ENCODE results near the gene TMEM81.

TMEM81 gene

DNA sequence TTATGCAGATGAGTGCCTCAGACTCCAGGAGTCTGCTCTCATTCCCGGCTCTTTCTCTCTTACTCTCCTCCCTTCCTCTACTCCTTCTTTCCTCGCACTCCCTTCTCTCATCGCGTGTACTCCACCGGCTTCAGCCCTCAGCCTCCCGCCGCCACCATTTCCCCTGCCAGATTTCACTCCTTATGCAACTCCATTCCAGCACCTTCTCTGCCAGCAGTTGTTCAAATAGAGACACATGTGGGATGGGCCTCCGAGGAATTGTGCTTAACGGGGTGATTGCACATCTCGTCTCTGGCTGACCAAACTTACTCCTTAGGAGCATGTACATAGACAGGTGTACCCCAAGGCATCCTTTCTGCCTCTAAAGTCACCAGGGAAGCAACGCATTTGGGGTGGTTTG, 39.1 kb downstream of the TMEM81 start:
- Mint-ChIP-seq H3K9me3 (no peaks in the 10 kb centered on the region), H3K36me3 (no peaks in the 10 kb centered on the region), H3K27me3 (peaks cover 31% of the 10 kb centered on the region), H3K27ac (no peak overlapping the region), H3K4me1 (no peaks in the 10 kb centered on the region), H3K4me3 (no peak overlapping the region)
- ATAC-seq (ENCODE audit: low read depth) (no peak), DNase-seq (ENCODE audit: low spot score in 2 of 2) (no peak)

- no peak for DNase-seq (ENCODE audit: low spot score in 2 of 2)
Measured at GRCh38 chr1:205044741-205045140, 39.5 kb downstream of the TMEM81 start.

DNA sequence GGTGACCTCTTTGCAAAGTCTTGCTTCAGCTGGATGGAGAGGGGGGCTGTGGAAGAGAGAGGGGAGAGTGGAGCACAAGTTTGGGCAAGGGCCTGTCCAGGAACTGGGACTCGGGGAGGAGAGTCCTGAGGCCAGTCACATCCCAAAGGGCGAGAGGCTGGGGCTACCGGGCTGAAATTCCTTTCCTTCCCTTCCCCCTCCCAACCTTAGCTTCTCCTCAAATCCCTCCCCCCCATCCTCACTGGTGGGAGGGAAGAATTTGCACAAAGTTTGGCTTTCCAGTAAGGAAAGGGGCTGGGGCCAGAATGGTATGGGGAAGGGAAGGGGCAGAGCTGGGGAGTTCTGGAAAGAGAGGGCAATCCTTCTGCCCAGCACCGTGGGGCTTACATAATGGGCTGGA, 40.4 kb downstream of the TMEM81 start:
- H3K27me3 Mint-ChIP-seq, result peaks cover 31% of the 10 kb centered on the region
- ATAC-seq (ENCODE audit: low read depth), result no peak
- H3K27ac Mint-ChIP-seq, result no peak overlapping the region

More at GRCh38 chr1:205044741-205045140, 39.5 kb downstream of the TMEM81 start:
- H3K27ac Mint-ChIP-seq, result no peak overlapping the region
- ATAC-seq (ENCODE audit: low read depth), result no peak
- H3K36me3 Mint-ChIP-seq, result no peaks in the 10 kb centered on the region
- H3K4me3 Mint-ChIP-seq, result no peak overlapping the region
- H3K9me3 Mint-ChIP-seq, result no peaks in the 10 kb centered on the region
- H3K4me1 Mint-ChIP-seq, result no peaks in the 10 kb centered on the region
- H3K27me3 Mint-ChIP-seq, result peaks cover 31% of the 10 kb centered on the region

DNA sequence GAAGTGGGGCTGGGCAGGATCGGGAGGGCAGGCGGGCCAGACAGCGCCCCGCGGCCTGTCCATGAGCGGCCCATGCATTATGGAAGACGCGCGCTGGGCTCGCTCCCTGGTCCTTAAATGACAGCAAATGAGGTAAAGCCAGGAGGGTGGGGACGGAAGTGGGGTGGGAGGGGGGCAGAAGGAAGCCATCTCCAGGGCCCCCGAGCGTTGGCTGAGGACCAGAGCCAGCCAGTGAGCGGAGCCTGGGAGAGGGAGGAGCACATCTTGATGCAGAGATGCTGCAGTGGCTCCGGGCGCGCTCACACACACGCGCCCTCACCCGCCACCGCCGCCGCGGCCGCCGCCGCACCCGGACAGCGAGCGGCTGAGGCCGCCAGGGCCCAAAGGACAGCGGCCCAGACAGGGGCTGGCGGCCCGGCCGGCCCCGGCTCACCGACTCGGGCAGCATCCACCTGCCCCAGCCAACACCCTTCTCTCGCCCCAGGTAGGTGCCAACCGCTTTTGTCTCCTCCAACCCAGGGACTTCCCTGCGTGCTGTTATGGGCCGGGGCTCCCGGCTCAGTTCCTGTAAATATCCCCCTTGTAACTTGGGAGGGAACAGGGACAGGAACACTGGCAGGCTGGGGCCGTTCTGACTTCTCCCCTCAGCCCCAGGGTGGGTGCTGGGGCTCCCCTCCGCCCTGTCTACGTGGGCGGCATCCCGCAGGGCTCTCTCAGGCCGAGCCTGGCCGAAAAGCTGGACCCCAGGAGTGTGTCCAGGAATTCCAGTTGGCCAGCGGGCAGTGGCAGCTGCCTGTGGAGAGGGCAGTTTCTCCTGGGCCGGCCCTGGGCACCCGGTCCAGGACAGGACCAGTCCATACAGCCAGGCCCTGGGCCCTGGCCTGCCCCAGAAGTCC, 41.1 kb downstream of the TMEM81 start, which contains the start of gene CNTN2:
CNTN2 (plus strand) TSS at position 302 of the 896 bp plus-strand sequence. CDS start 9,974 bp downstream, outside the sequence.
- H3K27ac Mint-ChIP-seq, result no peak within 1 kb of the TSS
- ATAC-seq (ENCODE audit: low read depth) (no peak), DNase-seq (ENCODE audit: low spot score in 2 of 2) (no peak)
- H3K9me3 Mint-ChIP-seq, result no peaks in the 10 kb centered on the region
- H3K4me1 Mint-ChIP-seq, result no peaks in the 10 kb centered on the region
- H3K4me3 Mint-ChIP-seq, result no peak within 1 kb of the TSS
- H3K27me3 Mint-ChIP-seq, result peaks cover 30% of the 10 kb centered on the region
- H3K36me3 Mint-ChIP-seq, result no peaks in the 10 kb centered on the region

More for the DNA sequence above, 40.4 kb downstream of the TMEM81 start:
- Mint-ChIP-seq H3K4me3 (no peak overlapping the region), H3K4me1 (no peaks in the 10 kb centered on the region), H3K9me3 (no peaks in the 10 kb centered on the region), H3K36me3 (no peaks in the 10 kb centered on the region)
- DNase-seq (ENCODE audit: low spot score in 2 of 2), result no peak

DNA sequence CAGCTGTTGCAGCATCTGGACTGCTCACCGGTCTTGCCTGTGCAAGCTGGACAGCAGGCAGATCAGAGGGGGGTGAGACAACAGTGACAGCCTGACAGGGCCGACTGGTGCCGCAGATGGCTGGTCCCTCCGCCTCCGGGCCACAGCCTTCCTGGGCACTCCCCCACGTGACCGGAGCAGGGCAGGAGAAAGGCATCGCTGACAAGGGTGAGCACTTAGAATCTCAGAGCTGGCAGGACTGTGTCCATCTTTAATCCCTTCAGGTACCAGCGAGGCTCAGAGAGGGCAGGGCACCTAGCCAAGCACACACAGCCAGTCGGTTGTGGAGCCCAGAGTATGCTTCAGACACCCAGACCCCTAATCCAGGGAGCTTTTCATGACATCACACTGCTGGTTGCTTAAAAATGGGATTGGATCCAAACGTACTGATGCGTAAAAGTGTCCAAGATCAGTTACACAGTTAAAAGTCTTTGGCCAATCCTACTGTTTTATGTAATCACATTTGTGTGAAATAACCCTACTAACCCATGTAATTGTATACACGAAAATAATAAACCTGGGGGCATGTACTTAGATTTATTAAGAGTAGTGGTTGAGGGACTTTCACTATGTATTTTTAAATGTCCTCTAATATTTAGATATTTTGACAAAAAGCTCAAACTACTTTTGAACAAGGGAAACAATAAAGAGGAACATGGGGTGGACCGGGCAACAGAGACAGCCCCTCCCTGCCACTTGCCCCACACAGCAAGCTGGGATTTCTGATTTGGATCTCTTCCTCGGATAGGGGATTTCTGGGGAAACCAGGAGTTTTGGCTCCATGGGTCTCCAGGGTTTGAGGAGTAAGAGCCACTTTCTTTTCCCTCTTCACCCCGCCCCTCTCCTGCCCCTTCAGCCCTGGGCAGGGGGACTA, 42.0 kb downstream of the TMEM81 start:
- H3K4me3 Mint-ChIP-seq, result no peak overlapping the region
- no peaks in the 10 kb centered on the region for H3K36me3 Mint-ChIP-seq

GRCh38 chr1:205041001-205041715, 43.1 kb downstream of the TMEM81 start:
- DNase-seq (ENCODE audit: low spot score in 2 of 2), result no peak
- Mint-ChIP-seq H3K4me3 (no peak overlapping the region), H3K27ac (no peak overlapping the region), H3K9me3 (peaks cover 2% of the 10 kb centered on the region), H3K36me3 (no peaks in the 10 kb centered on the region), H3K4me1 (no peaks in the 10 kb centered on the region), H3K27me3 (peaks cover 35% of the 10 kb centered on the region)
- no peak for ATAC-seq (ENCODE audit: low read depth)

More for the DNA sequence above, 42.0 kb downstream of the TMEM81 start:
- no peak for ATAC-seq (ENCODE audit: low read depth)
- no peak overlapping the region for H3K27ac Mint-ChIP-seq
- no peaks in the 10 kb centered on the region for H3K9me3 Mint-ChIP-seq
- peaks cover 31% of the 10 kb centered on the region for H3K27me3 Mint-ChIP-seq
- DNase-seq (ENCODE audit: low spot score in 2 of 2), result no peak
- H3K4me1 Mint-ChIP-seq, result no peaks in the 10 kb centered on the region

DNA sequence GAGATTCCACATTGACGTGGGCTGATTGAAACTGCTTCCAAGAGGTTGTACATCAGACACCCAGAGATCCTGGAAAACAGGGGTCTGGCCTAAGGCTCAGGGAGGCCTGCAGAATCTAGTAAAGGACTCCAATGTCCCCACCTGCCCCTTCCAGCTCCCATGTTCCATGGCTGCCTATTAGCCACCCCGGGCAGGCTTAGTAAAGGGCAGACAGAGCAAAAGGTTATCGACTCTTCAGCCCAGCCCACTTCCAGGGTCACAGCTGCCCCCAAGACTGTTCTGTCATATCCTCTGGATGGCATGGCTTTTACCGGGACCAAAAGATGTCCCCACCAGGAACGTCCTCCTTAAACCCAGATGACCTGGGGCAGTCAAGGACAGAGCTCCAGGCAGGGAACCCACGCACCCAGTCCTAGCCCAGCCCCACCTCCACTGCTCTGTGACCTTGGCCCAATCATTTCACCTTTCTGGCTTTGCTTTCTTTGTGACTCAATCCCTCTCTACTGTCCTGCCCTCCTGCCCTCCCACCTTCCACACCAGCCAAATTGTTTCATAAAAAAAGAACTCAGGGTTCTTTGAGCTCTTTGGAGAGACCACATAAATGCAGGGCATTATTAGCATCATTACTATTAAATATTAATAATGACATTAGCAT, 46.0 kb downstream of the TMEM81 start:
- ATAC-seq (ENCODE audit: low read depth) (no peak), DNase-seq (ENCODE audit: low spot score in 2 of 2) (no peak)
- H3K4me1 Mint-ChIP-seq, result no peaks in the 10 kb centered on the region
- H3K27me3 Mint-ChIP-seq, result peaks cover 22% of the 10 kb centered on the region
- peaks cover 3% of the 10 kb centered on the region for H3K9me3 Mint-ChIP-seq
- H3K36me3 Mint-ChIP-seq, result peaks cover 2% of the 10 kb centered on the region
- H3K27ac Mint-ChIP-seq, result no peak overlapping the region
- no peak overlapping the region for H3K4me3 Mint-ChIP-seq

- H3K9me3 Mint-ChIP-seq, result peaks cover 3% of the 10 kb centered on the region
- ATAC-seq (ENCODE audit: low read depth) (no peak), DNase-seq (ENCODE audit: low spot score in 2 of 2) (no peak)
- no peak overlapping the region for H3K4me3 Mint-ChIP-seq
- peaks cover 22% of the 10 kb centered on the region for H3K27me3 Mint-ChIP-seq
- H3K27ac Mint-ChIP-seq, result no peak overlapping the region
- H3K4me1 Mint-ChIP-seq, result no peaks in the 10 kb centered on the region
- H3K36me3 Mint-ChIP-seq, result peaks cover 2% of the 10 kb centered on the region
Measured at GRCh38 chr1:205037539-205037938, 46.7 kb downstream of the TMEM81 start.

All from memory B cell (primary cell).